GM18505 (cell line): ENCODE measurements around the gene TEKT3.

Experiments
- ATAC-seq: cut with Tn5 transposase; IDR thresholded peaks from one replicate; pipeline ENCODE4 v1.9.1; 2021; ENCODE audit not compliant: unreplicated experiment
- POLR2A ChIP-seq: IDR thresholded peaks from 4 replicates; pipeline ENCODE4 v1.6.1; 2011; ENCODE audit warnings: borderline replicate concordance; ENCODE audit not compliant: insufficient read depth, insufficient read length; ENCODE audit errors: extremely low read depth

Gene TEKT3

DNA sequence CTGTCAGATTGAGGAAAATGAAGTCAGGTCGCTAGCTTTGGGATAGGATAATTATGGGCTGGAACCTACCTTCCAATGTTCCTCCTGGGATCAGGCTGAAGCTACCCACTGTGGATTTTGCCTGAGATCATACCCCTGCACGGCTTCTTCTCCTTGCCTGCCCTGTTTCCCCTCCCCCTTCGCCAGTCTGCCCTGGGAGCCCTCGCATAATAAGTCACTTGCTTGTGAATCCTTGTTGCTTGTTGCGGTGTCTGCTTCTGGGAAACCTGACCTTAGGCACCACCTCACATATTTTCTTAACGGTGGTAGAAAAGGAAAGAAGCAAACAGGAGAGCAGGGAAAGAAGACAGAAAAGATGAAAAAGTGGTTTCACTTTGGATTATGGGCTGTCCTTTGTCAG lies 63.0 kb downstream of the TEKT3 start:
- TF ChIP-seq POLR2A: no peak

GRCh38 chr17:15274017-15274416 lies 67.4 kb downstream of the TEKT3 start:
- no peak for ATAC-seq
- no peak for TF ChIP-seq POLR2A

More for the DNA sequence above, 63.0 kb downstream of the TEKT3 start:
- ATAC-seq: no peak

- ATAC-seq: no peak
- TF ChIP-seq POLR2A: no peak
Measured at GRCh38 chr17:15273141-15273793, 68.1 kb downstream of the TEKT3 start.

DNA sequence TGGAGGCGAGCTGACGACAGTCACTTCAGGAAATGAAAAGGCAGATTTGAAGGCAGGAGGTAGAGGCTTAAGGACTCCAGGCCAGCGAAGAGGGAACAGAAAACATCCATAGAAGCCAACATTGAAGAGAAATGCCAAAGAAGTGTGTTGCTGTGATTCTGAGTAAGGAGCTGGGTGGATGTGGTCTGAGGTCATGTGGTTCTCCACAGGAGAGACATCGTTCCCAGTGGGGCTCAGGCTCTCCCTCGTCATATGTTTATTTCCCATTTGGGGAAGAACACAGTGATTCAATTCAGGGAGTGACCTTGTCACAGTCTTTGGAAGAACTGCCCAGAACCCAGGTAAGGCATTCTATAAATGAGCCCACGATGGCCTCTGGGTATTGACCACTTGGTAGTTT lies 69.7 kb downstream of the TEKT3 start:
- no peak for TF ChIP-seq POLR2A
- no peak for ATAC-seq

DNA sequence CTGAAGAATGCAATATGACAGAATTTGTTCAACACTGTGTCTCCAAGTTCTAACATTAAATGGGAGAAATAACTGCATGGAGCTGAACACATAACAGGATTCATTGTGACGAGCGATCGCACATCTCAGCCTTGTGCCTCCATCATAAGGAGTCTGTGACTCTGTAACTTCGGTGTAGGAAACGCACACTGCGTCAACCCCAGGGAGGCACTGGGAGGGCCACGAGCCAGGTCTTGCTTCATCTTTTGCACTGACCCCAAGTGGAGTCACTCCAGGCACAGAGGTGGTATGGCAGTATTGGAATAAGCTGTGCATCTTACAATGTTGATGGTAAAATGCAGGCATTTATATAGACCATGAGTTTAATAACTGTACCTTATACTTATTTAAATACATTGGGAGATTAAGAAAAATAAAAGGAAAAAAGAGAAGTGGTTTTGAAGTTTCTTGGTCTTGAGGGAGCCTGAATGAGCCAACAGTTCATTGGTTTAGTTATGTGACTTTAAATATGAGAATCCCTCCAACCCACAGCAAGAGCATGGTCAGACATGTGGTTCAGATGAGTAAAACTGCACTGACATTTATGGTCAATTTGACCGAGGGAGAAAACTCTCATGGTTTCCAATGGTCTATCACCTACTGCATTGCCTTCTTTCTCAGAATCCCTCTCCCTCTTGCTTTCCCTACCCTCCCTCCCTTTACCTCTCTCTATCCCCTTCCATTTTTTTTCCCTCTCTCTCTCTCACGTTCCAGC lies 70.6 kb downstream of the TEKT3 start:
- no peak for ATAC-seq
- no peak for TF ChIP-seq POLR2A

DNA sequence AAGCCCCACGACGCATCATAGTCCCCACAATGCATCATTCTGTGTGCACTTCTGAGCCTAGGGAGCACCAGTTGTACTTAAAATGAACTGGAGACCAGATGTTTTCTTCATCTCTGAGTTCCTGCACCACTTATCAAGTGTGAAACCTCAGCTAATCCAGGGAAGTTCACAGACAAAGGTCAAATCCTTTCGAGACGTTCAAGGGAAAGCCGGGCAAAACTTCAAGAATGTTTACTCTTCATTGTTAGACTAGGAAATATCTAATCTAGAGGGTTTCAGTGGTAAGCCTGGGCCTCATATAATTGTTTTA lies 71.7 kb downstream of the TEKT3 start:
- no peak for ATAC-seq
- no peak for TF ChIP-seq POLR2A

DNA sequence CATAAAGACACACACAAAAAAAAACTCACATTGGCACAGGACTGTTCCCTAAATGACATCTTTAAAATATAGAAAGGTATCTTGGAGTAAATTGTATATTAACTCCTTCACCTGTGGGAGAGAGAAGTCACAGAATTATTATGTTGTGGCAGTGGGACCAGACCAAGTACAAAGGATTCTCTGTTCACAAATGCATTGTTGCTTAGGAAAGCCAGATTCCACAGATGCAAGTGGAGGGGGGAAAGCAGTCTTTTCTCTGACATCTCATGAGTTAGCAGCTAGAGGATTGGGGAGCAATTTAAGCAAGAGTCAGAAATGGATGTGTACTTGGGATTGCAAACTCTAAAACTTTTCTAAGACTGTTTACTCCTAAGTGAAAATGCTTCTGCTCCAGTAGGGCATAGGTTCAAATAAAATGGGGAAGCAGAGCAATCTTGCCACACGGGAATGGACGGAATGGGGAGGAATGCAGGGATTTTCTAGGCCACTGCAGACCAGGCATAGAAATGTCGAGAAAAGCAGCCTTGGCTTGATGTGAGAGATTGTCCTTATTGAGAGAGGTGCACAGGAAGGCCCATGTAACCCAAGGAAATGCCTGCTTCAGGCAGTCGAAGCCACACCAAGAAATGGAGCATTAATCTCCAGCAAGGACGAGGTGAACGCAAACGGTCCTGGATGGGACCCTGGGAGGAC lies 72.2 kb downstream of the TEKT3 start:
- no peak for ATAC-seq
- TF ChIP-seq POLR2A: no peak

GRCh38 chr17:15268461-15268860 lies 72.9 kb downstream of the TEKT3 start:
- no peak for ATAC-seq
- no peak for TF ChIP-seq POLR2A

DNA sequence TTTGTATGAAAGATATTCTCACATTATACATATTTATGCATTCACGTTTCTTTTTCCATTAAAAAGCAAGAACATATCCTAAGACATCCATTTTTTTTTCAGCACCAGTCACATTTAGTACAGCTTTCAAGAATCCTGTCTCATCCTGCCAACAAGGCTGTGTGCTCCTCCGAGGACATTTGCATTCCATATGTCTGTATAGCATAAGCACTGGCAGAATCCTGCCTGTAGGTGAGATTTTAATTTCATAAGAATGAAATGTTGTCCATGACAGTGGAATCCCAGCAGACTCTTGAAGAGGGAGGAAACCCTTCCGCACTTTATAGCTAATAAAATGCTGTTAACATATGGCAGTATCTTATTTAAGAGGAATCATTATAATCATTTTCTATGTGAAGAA lies 73.4 kb downstream of the TEKT3 start:
- ATAC-seq: no peak
- TF ChIP-seq POLR2A: no peak

DNA sequence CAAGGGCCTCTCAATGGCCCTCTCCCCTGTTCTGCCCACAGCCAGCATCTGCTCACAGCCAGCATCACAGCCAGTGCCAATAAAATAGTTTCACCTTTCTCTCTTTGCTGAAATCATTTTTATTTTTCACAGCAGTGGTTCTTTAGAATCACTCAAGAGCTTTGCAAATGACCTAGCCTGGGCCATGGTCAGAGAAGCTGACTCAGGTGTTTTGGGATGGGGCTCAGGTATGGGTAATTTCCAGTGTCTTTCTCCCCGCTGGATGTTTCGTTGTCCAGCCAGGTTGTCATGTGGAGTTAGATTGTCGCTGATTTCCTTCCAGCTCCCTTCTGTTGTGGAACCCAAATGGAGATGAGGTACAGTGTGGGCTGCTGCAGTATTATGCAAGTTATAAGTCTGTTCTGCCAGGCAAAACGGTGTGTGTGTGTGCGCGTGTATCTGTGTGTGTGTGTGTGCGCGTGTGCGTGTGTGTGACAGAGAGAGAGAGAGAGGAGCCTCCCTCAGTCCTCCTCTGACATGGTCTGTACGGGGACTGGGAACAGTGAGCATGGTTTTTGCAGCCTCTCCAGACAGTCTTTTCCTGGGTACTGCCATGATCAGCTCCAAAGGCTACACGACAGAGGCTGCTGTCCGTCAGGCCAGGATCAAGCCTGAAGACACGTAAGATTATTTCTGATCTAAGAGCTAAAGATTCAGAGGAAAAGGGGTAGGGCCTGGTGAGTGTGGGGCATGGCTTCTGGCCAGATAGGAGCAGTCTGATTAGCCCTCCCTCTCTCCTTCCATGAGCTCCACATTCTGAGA lies 74.9 kb downstream of the TEKT3 start:
- ATAC-seq: no peak

GRCh38 chr17:15265131-15265530 lies 76.3 kb downstream of the TEKT3 start, which contains the start of gene PMP22:
TSS of gene PMP22 (minus strand) at chr17:15265326. CDS start at chr17:15260727, 4,599 bp downstream.
- no peak for TF ChIP-seq POLR2A
- no peak for ATAC-seq

More for the DNA sequence above, 74.9 kb downstream of the TEKT3 start:
- no peak for TF ChIP-seq POLR2A

DNA sequence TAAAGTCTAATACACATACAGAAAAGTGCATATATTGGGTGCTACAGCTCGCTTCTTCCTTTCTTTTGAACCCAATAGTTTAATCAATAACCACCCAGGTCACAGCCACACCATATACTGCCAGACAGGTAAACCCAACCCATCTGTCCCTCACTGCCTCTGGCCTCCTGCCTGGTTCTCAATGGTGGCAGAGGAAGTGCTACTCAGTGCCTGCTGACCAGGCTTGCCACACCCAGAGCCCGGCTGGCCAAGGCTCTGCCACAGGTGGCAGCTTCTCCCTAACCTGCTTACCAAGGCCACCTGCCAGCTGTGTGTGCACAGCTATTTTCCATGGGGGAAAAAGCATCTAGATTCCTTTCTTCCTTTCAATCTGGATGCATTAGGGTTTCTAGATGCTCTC lies 76.9 kb downstream of the TEKT3 start:
- no peak for ATAC-seq
- TF ChIP-seq POLR2A: no peak

- no peak for ATAC-seq
Measured at GRCh38 chr17:15263680-15264079, 77.7 kb downstream of the TEKT3 start.

More at GRCh38 chr17:15263680-15264079, 77.7 kb downstream of the TEKT3 start:
- no peak for TF ChIP-seq POLR2A
